Measurements from ENCODE around the gene TXNL4B.

TXNL4B gene

DNA sequence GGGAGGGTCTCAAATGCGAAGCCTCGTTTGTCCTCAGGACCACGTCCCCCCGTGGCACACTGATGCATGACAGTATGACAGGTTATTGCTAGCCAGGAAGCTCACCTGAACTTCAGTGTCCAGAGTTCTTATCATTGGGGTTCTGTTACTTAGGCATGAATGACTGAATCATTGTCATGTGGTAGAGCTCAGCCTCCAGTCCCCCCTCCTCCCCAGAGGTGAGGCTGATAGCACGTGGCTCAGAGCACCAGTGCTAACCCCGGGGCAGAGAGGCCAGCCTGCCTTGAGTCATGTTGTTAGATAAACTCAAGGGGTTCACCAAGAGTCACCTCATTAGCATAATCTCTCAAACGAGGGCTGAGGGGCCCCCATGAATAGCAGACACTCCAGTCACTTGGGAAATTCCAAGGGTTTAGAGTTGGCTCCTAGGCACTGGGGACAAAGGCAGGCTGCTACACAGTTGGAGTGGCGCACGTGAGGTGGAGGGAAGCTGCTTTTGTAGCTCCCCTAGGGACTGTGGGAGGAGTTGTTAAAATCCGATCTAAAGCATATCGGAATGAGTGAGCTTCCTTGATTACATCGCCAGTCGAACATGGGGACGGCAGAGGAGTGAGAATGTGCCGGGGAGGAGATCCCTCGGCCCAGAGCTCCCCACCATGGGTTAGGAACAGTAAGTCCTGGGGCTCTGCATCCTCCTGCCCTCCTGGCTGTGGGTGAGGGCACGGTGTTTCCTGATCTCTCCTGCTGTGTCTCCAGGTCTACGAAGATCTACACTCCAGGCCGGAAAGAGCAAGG, 18.4 kb upstream of the TXNL4B start:
- H3K9ac ChIP-seq (ENCODE audit: low read depth, low read length), result no peak overlapping the region
- H3K27ac ChIP-seq (ENCODE audit: low read depth, low read length), result no peak overlapping the region
- no peaks in the 10 kb centered on the region for H3K4me1 ChIP-seq (ENCODE audit: insufficient read depth, low read length)
- H3K36me3 ChIP-seq (ENCODE audit: insufficient read depth, low read length), result peaks cover 64% of the 10 kb centered on the region
- 85% methylated on average over 19 of the region's 19 CpGs for WGBS
- H3K27me3 ChIP-seq (ENCODE audit: insufficient read depth, low read length), result no peaks in the 10 kb centered on the region
- no peaks in the 10 kb centered on the region for H3K9me3 ChIP-seq (ENCODE audit: insufficient read depth, low read depth, low read length)
- H3K4me3 ChIP-seq (ENCODE audit: low read length), result no peak overlapping the region

DNA sequence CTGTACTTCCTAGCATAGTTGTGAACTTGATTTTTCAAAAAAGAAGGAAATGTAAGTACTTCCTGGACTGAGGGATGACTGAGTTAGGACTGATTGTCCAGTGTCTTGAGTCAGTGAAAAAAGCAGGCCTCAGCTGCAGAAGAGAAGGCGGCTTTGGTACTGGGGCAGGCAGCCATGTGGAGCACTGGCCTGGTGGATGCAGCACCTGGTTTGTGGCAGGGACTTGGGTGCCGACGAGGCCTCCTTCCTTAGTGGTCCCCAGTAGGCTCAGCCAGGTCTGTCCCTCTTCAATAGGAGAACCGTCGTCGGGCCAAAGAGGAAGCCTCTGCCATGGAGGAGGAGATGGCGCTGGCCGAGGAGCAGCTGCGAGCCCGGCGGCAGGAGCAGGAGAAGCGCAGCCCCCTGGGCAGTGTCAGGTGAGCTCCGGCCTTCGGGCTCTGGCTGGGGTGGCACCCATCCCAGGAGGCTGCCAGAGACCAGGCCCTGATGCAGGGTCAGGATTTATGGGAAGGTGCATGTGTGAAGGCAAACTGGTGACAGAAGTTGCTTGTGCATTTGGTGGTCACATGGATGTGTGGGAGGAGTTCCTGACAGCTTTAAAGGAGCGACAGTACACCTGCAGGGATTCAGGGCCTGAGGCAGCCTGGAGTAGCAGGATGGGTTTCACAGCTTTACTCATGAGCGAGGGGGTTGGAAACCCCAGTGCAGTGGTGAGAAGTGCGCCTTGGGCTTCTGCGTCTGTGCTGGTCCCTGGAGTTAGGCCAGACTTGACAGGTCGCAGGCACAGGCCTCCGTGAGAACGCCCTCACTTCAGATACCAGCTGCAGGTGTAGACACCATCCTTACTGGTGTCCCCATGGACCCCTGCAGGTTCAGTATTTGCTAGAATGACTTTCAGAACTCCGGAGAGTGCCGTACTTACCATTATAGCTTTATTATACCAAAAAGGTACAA, 17.5 kb upstream of the TXNL4B start:
- Histone ChIP-seq H3K9me3 (ENCODE audit: insufficient read depth, low read depth, low read length) (no peaks in the 10 kb centered on the region), H3K27ac (ENCODE audit: low read depth, low read length) (no peak overlapping the region), H3K27me3 (ENCODE audit: insufficient read depth, low read length) (no peaks in the 10 kb centered on the region), H3K4me3 (ENCODE audit: low read length) (no peak overlapping the region), H3K4me1 (ENCODE audit: insufficient read depth, low read length) (no peaks in the 10 kb centered on the region), H3K36me3 (ENCODE audit: insufficient read depth, low read length) (peaks cover 73% of the 10 kb centered on the region), H3K9ac (ENCODE audit: low read depth, low read length) (no peak overlapping the region)
- 95% methylated on average over 23 of the region's 23 CpGs for WGBS

DNA sequence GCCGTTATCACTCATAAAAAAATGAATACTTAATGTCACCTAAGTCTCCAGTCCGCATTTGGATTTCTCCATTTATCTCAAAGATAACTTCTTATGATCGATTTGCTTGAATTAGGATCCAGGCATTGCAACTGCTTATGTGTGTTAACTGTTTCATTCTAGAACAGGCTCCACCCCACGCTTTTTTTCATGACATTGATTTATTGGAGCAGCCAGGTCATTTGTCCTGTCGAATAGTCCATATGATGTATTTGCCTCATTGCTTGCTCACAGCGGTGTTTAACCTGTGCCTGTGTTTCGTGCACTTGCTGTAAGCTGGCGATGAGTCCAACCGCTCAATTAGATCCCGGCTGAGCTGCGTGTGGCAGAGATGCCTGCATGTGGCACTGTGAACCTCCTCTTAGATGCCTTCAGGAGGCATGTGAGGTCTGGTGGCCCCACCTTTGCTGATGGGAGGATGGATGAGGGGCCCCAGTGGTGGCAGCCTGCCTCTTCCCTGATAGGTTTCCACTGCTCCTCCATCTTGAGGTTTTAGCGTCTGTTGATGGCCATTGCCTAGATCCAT, 16.6 kb upstream of the TXNL4B start:
- no peaks in the 10 kb centered on the region for H3K9me3 ChIP-seq (ENCODE audit: insufficient read depth, low read depth, low read length)
- no peaks in the 10 kb centered on the region for H3K27me3 ChIP-seq (ENCODE audit: insufficient read depth, low read length)
- H3K36me3 ChIP-seq (ENCODE audit: insufficient read depth, low read length), result peaks cover 82% of the 10 kb centered on the region
- H3K4me1 ChIP-seq (ENCODE audit: insufficient read depth, low read length), result no peaks in the 10 kb centered on the region
- H3K9ac ChIP-seq (ENCODE audit: low read depth, low read length), result no peak overlapping the region
- H3K4me3 ChIP-seq (ENCODE audit: low read length), result no peak overlapping the region
- H3K27ac ChIP-seq (ENCODE audit: low read depth, low read length), result no peak overlapping the region
- 96% methylated on average over 12 of the region's 12 CpGs for WGBS

DNA sequence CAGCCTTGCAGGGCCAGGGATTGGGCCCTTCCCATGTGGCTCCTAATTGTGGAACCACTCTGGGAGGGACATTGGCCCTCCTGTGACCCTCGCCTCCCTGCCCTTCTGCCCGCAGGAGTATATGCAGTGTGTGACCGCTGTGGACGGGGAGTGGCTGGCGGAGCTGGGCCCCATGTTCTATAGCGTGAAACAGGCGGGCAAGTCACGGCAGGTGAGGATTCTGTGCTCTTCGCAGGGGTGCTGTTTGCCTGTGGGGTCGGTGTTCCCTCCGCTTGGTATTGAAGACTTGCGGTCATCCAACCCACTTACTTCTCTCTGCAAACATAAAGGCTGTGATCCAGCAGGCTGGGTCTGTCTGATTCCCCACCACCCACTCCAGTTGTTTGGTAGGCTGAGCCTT, 15.9 kb upstream of the TXNL4B start:
- no peaks in the 10 kb centered on the region for H3K9me3 ChIP-seq (ENCODE audit: insufficient read depth, low read depth, low read length)
- H3K9ac ChIP-seq (ENCODE audit: low read depth, low read length), result no peak overlapping the region
- no peaks in the 10 kb centered on the region for H3K4me1 ChIP-seq (ENCODE audit: insufficient read depth, low read length)
- no peak overlapping the region for H3K4me3 ChIP-seq (ENCODE audit: low read length)
- H3K27ac ChIP-seq (ENCODE audit: low read depth, low read length), result no peak overlapping the region
- H3K36me3 ChIP-seq (ENCODE audit: insufficient read depth, low read length), result peaks cover 90% of the 10 kb centered on the region
- H3K27me3 ChIP-seq (ENCODE audit: insufficient read depth, low read length), result no peaks in the 10 kb centered on the region
- 96% methylated on average over 12 of the region's 12 CpGs for WGBS

DNA sequence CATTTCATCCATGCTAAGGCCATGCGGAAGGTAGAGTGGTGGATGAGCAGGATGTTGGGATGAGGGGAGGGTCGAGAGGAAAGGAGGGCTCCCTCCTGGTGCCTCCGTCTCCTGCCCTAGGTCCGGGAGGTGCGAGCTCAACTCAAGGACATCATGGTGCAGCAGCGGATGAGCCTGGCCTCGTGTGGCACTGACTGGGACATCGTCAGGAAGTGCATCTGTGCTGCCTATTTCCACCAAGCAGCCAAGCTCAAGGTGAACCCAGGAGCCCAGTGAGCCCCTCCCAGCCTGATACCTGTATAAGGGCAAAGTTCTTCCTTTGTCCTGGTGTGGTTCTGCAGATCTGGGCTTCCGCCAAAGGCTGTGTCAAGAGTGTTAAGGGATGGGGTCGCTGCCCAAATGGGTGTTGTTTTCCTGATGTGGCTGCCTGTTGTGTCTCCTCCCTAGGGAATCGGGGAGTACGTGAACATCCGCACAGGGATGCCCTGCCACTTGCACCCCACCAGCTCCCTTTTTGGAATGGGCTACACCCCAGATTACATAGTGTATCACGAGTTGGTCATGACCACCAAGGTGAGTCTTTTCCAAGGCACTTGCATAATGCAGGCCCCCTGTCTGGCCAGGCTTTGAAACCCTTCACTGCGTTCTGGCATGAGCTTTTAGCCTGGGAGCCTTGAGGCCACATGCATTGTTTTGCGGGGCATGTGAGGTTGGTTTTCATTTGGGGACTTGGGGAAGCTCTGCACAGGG, 15.1 kb upstream of the TXNL4B start:
- Histone ChIP-seq H3K27ac (ENCODE audit: low read depth, low read length) (no peak overlapping the region), H3K27me3 (ENCODE audit: insufficient read depth, low read length) (no peaks in the 10 kb centered on the region), H3K36me3 (ENCODE audit: insufficient read depth, low read length) (peaks cover 97% of the 10 kb centered on the region), H3K4me3 (ENCODE audit: low read length) (no peak overlapping the region), H3K4me1 (ENCODE audit: insufficient read depth, low read length) (no peaks in the 10 kb centered on the region), H3K9ac (ENCODE audit: low read depth, low read length) (no peak overlapping the region), H3K9me3 (ENCODE audit: insufficient read depth, low read depth, low read length) (no peaks in the 10 kb centered on the region)
- 92% methylated on average over 16 of the region's 16 CpGs for WGBS

DNA sequence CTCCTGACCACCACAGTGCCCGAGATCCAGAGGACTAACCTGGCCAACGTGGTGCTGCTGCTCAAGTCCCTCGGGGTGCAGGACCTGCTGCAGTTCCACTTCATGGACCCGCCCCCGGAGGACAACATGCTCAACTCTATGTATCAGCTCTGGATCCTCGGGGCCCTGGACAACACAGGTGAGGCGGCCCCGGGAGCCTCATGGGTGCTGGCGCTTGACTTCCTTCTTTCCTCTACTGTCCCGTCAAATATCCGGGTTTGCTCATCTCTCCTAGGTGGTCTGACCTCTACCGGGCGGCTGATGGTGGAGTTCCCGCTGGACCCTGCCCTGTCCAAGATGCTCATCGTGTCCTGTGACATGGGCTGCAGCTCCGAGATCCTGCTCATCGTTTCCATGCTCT, 14.0 kb upstream of the TXNL4B start:
- WGBS, result 95% methylated on average over 17 of the region's 17 CpGs
- H3K27me3 ChIP-seq (ENCODE audit: insufficient read depth, low read length), result no peaks in the 10 kb centered on the region
- H3K36me3 ChIP-seq (ENCODE audit: insufficient read depth, low read length), result peaks cover 100% of the 10 kb centered on the region
- H3K4me3 ChIP-seq (ENCODE audit: low read length), result no peak overlapping the region
- H3K4me1 ChIP-seq (ENCODE audit: insufficient read depth, low read length), result no peaks in the 10 kb centered on the region
- no peaks in the 10 kb centered on the region for H3K9me3 ChIP-seq (ENCODE audit: insufficient read depth, low read depth, low read length)
- no peak overlapping the region for H3K27ac ChIP-seq (ENCODE audit: low read depth, low read length)
- H3K9ac ChIP-seq (ENCODE audit: low read depth, low read length), result no peak overlapping the region

DNA sequence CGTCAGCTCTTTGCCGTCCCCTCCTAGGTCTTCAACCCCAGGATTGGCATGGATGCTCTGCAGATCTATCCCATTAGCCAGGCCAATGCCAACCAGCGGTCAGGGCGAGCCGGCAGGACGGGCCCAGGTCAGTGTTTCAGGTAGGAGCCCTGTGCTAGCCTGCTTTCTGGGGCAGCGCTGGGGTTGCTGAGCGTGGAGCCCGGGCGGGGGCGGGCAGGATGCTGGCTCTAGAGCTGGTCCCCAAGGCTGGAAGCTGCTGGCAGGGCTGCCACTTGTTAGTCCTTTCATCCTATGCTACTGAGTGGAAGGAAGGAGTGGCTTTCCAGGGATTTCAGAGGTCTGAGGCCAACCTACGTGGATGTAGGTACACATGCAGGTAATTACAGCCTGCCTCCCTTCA, 12.6 kb upstream of the TXNL4B start:
- Histone ChIP-seq H3K9me3 (ENCODE audit: insufficient read depth, low read depth, low read length) (no peaks in the 10 kb centered on the region), H3K9ac (ENCODE audit: low read depth, low read length) (no peak overlapping the region), H3K27me3 (ENCODE audit: insufficient read depth, low read length) (no peaks in the 10 kb centered on the region), H3K36me3 (ENCODE audit: insufficient read depth, low read length) (peaks cover 100% of the 10 kb centered on the region), H3K4me3 (ENCODE audit: low read length) (no peak overlapping the region), H3K4me1 (ENCODE audit: insufficient read depth, low read length) (no peaks in the 10 kb centered on the region), H3K27ac (ENCODE audit: low read depth, low read length) (no peak overlapping the region)
- 97% methylated on average over 12 of the region's 12 CpGs for WGBS

DNA sequence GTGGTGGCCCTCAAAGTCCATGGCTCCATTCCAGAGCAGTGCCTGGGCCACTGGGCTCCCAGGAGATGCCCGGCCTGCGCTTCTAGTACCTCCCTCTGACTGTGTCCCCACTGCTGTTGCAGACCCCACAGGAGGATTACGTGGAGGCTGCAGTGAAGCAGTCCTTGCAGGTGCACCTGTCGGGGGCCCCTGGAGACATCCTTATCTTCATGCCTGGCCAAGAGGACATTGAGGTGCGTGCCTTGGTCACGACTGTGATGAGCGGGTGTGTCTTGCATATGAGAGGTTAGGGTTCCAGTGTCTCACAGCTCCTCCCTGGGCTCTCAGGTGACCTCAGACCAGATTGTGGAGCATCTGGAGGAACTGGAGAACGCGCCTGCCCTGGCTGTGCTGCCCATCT, 11.5 kb upstream of the TXNL4B start:
- Histone ChIP-seq H3K27me3 (ENCODE audit: insufficient read depth, low read length) (no peaks in the 10 kb centered on the region), H3K9me3 (ENCODE audit: insufficient read depth, low read depth, low read length) (no peaks in the 10 kb centered on the region), H3K36me3 (ENCODE audit: insufficient read depth, low read length) (peaks cover 100% of the 10 kb centered on the region)

DNA sequence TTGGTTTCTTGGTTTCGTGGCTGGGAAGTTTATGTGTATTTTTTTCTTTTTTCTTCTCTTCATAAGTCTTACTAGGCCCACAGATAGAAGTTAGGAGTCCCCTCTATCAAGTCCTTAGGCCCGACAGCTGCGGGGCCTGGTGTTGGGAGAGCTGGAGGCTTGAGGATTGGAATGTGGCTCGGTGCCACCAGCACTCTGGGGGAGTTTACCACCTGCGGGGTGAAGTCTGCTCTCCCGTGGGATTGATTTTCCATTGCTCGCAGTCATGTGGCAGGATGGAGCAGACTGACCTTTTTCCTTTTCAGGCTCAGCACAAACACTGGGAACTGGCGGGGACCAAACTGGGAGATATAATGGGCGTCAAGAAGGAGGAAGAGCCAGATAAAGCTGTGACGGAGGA, 7.8 kb upstream of the TXNL4B start:
- Histone ChIP-seq H3K4me1 (ENCODE audit: insufficient read depth, low read length) (no peaks in the 10 kb centered on the region), H3K27ac (ENCODE audit: low read depth, low read length) (no peak overlapping the region), H3K9ac (ENCODE audit: low read depth, low read length) (no peak overlapping the region), H3K4me3 (ENCODE audit: low read length) (no peak overlapping the region), H3K27me3 (ENCODE audit: insufficient read depth, low read length) (no peaks in the 10 kb centered on the region), H3K36me3 (ENCODE audit: insufficient read depth, low read length) (peaks cover 98% of the 10 kb centered on the region), H3K9me3 (ENCODE audit: insufficient read depth, low read depth, low read length) (no peaks in the 10 kb centered on the region)
- WGBS, result 89% methylated on average over 9 of the region's 10 CpGs

More for the DNA sequence above, 11.5 kb upstream of the TXNL4B start:
- H3K4me3 ChIP-seq (ENCODE audit: low read length), result no peak overlapping the region
- H3K27ac ChIP-seq (ENCODE audit: low read depth, low read length), result no peak overlapping the region
- 98% methylated on average over 9 of the region's 9 CpGs for WGBS
- no peak overlapping the region for H3K9ac ChIP-seq (ENCODE audit: low read depth, low read length)
- H3K4me1 ChIP-seq (ENCODE audit: insufficient read depth, low read length), result no peaks in the 10 kb centered on the region

DNA sequence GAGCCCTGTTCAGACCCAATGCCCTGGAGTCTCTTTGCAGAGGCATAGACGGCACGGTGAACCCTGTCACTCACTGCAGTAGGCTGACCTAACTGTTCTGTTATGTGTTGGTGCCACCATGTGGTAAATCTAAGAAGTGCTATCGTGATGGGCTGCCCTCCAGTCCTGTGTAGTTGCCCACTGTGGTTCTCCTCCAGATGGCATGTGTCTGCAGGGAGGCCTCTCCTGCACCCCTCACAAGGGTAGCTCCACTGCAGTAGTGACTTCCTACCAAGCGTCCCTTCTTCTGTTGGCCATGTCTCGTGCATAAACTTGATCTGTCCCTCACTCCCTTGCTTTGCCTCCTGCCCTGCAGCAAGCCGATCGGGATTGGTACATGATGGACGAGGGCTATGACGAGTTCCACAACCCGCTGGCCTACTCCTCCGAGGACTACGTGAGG, 6.0 kb upstream of the TXNL4B start:
- Histone ChIP-seq H3K36me3 (ENCODE audit: insufficient read depth, low read length) (peaks cover 83% of the 10 kb centered on the region), H3K27ac (ENCODE audit: low read depth, low read length) (no peak overlapping the region), H3K4me1 (ENCODE audit: insufficient read depth, low read length) (peaks cover 4% of the 10 kb centered on the region; the same call in 1 of the 2 replicates), H3K27me3 (ENCODE audit: insufficient read depth, low read length) (no peaks in the 10 kb centered on the region), H3K9ac (ENCODE audit: low read depth, low read length) (no peak overlapping the region), H3K4me3 (ENCODE audit: low read length) (no peak overlapping the region), H3K9me3 (ENCODE audit: insufficient read depth, low read depth, low read length) (no peaks in the 10 kb centered on the region)
- 83% methylated on average over 12 of the region's 12 CpGs for WGBS
